ENCODE measurements around the gene FARP1.

DNA sequence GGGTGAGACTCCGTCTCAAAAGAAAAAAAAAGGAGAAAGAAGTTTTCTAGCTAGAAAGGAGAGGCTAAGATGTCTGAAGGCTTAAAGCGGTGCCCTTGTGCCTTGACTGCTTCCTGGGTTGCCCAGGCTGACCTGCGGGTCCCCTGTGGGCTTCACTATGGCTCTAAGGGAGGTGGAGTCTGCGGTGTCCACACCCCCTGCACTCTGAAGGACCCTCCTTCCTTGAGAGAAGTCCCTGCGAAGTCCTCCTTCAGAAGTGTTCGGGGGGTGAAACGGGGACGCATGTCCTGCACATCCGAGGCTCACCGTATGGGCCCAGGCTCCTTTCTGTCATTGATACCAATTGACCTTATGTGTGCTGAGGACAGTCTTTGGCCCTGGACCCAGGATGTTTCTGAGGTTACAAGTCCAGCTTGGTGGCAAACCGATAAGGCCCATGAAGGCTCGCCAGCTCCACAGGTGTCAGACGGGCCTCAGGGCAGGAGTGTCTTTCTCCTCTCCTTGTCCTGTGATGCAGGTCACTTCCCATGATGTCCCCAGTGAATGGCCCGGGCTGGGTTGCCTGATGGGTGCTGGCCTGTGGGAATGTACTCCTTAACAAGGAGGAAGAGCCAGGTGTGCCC, 45.8 kb downstream of the FARP1 start:
- TF ChIP-seq BACH1 (IDR thresholded peaks at IDR 0.05; ENCODE audit: low read length), result no peak
- TF ChIP-seq, protein P1, sequence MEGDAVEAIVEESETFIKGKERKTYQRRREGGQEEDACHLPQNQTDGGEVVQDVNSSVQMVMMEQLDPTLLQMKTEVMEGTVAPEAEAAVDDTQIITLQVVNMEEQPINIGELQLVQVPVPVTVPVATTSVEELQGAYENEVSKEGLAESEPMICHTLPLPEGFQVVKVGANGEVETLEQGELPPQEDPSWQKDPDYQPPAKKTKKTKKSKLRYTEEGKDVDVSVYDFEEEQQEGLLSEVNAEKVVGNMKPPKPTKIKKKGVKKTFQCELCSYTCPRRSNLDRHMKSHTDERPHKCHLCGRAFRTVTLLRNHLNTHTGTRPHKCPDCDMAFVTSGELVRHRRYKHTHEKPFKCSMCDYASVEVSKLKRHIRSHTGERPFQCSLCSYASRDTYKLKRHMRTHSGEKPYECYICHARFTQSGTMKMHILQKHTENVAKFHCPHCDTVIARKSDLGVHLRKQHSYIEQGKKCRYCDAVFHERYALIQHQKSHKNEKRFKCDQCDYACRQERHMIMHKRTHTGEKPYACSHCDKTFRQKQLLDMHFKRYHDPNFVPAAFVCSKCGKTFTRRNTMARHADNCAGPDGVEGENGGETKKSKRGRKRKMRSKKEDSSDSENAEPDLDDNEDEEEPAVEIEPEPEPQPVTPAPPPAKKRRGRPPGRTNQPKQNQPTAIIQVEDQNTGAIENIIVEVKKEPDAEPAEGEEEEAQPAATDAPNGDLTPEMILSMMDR (IDR thresholded peaks at IDR 0.05; ENCODE audit: control extremely low read depth in 1 of 3, insufficient read depth in 1 of 3, low read depth in 1 of 3, low read length in 3 of 3), result no peak
- no peak for TF ChIP-seq TEAD4 (IDR thresholded peaks at IDR 0.05; ENCODE audit: low read depth, low read length)
- TF ChIP-seq CHD2 (IDR thresholded peaks at IDR 0.05; ENCODE audit: low read length), result no peak
- no peak for TF ChIP-seq EP300 (IDR thresholded peaks at IDR 0.05; ENCODE audit: borderline replicate concordance in 1 of 2, low read depth in 2 of 2, low read length in 2 of 2)
- TF ChIP-seq TAF7 (optimal IDR thresholded peaks at IDR 0.05; ENCODE audit: borderline replicate concordance, low read depth, low read length), result no peak
- no peak for TF ChIP-seq RXRA (IDR thresholded peaks at IDR 0.05; ENCODE audit: insufficient read depth, low read depth, low read length)
- TF ChIP-seq POLR2AphosphoS5 (IDR thresholded peaks at IDR 0.05; ENCODE audit: low read depth, low read length), result no peak
- no peak for TF ChIP-seq SIN3A (conservative IDR thresholded peaks at IDR 0.05 in 1 of 2, IDR thresholded peaks at IDR 0.05 in 1 of 2; ENCODE audit: low read depth in 1 of 2, low read length in 2 of 2)
- no peak for TF ChIP-seq ASH2L (IDR thresholded peaks at IDR 0.05; ENCODE audit: low read length)
- TF ChIP-seq RFX5 (IDR thresholded peaks at IDR 0.05; ENCODE audit: borderline replicate concordance, low read depth, low read length), result no peak
- TF ChIP-seq EZH2 (IDR thresholded peaks at IDR 0.05; ENCODE audit: low read depth, low read length, severe bottlenecking), result no peak
- TF ChIP-seq SP2 (IDR thresholded peaks at IDR 0.05; ENCODE audit: low read length), result no peak

Measured in H1 (cell line).